Glutamatergic neuron (in vitro differentiated cells): ENCODE data around the gene GCH1. TPM values are rescaled to one million over a fixed set of nuclear protein-coding genes. Genes with fewer than 3 reads are reported as not detected.
"Not testable (repeated sequence)": the region's sequence is repeated elsewhere in the genome, so short reads cannot be mapped to it uniquely, and the experiment has no call there.

ENCODE experiments used
- DNase-seq: peaks from one replicate; pipeline ENCODE4 v3.0.0; 2022
- H3K27ac Mint-ChIP-seq: one replicate; pipeline ENCODE4 v1.8.0; 2020; ENCODE audit warnings: mild to moderate bottlenecking, mixed read lengths, inconsistent platforms; ENCODE audit not compliant: unreplicated experiment
- H3K27me3 Mint-ChIP-seq: one replicate; pipeline ENCODE4 v1.8.0; 2020; ENCODE audit warnings: mild to moderate bottlenecking, moderate library complexity, mixed read lengths, inconsistent platforms; ENCODE audit not compliant: unreplicated experiment
- H3K36me3 Mint-ChIP-seq: one replicate; pipeline ENCODE4 v1.8.0; 2020; ENCODE audit warnings: mild to moderate bottlenecking, mixed read lengths, inconsistent platforms; ENCODE audit not compliant: unreplicated experiment
- H3K4me1 Mint-ChIP-seq: one replicate; pipeline ENCODE4 v1.8.0; 2020; ENCODE audit warnings: mild to moderate bottlenecking, low read depth, mixed read lengths, inconsistent platforms; ENCODE audit not compliant: unreplicated experiment
- H3K4me3 Mint-ChIP-seq: one replicate; pipeline ENCODE4 v1.8.0; 2020; ENCODE audit warnings: mild to moderate bottlenecking, mixed read lengths, inconsistent platforms; ENCODE audit not compliant: unreplicated experiment
- H3K9me3 Mint-ChIP-seq: one replicate; pipeline ENCODE4 v1.8.0; 2020; ENCODE audit warnings: mild to moderate bottlenecking, moderate library complexity, mixed read lengths, inconsistent platforms; ENCODE audit not compliant: unreplicated experiment
- CTCF ChIP-seq: fragments of 200-600 bp; sonication (generic); IDR thresholded peaks from one replicate; pipeline ENCODE4 v1.5.0; 2021; ENCODE audit not compliant: partially characterized antibody, unreplicated experiment
- total RNA-seq: library from RNA; stranded (reverse); fragmentation: NEBNext Ultra II Directional; extraction: Animal tissue kit (Norgen Biotek cat#: 25700); gene quantifications from one replicate; pipeline ENCODE4 v1.2.1, GENCODE V29; 2021; ENCODE audit not compliant: unreplicated experiment

GCH1 gene
- total RNA-seq, 1 donor from 2014 or later, result 2.4 TPM

DNA sequence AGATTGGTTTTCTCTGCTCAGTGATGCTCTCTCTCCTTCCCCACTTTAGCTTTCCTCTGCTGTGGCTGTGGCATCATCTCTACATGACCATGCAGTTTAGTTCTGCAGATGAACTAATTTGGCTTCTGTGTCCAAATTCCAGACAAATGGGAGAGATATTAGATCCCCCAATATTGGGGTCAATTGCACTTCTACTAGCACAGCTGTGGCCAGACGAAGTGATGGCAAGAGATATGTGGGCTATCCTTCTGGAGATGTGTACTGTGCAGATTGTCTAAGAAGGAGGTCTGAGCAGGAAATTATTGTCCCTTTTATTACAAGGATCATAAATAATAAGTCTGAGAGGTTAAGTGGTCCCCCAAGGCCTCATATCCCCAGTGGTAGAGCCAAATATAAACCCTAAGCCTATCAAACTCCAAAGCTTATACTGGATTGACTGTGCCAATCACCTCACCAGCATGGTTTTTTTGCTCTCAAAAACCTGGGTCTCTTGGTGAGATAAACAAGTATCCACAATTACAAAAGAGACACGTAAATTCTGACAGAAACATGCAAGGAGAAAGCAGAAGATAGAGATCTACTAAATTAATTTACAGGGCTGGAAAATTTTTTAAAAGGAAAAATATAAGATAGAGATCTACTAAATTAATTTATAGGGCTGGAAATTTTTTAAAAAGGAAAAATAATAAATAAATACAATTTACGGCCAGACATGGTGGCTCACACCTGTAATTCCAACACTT, 29.1 kb upstream of the GCH1 start:
- no peak overlapping the region for H3K4me3 Mint-ChIP-seq
- no peaks in the 10 kb centered on the region for H3K9me3 Mint-ChIP-seq
- no peak for DNase-seq
- no peak overlapping the region for H3K27ac Mint-ChIP-seq
- peaks cover 3% of the 10 kb centered on the region for H3K4me1 Mint-ChIP-seq
- no peak for TF ChIP-seq CTCF
- H3K27me3 Mint-ChIP-seq, result no peaks in the 10 kb centered on the region
- no peaks in the 10 kb centered on the region for H3K36me3 Mint-ChIP-seq

- DNase-seq, result no peak
- Mint-ChIP-seq H3K36me3 (no peaks in the 10 kb centered on the region), H3K27me3 (no peaks in the 10 kb centered on the region), H3K27ac (no peak overlapping the region), H3K4me3 (no peak overlapping the region), H3K4me1 (peaks cover 3% of the 10 kb centered on the region), H3K9me3 (no peaks in the 10 kb centered on the region)
- no peak for TF ChIP-seq CTCF
These were observed 28.5 kb upstream of the GCH1 start for GRCh38 chr14:54931101-54931500.

GRCh38 chr14:54929556-54929955, 26.9 kb upstream of the GCH1 start:
- no peaks in the 10 kb centered on the region for H3K27me3 Mint-ChIP-seq
- no peaks in the 10 kb centered on the region for H3K36me3 Mint-ChIP-seq
- DNase-seq, result no peak
- no peak for TF ChIP-seq CTCF
- H3K4me1 Mint-ChIP-seq, result peaks cover 3% of the 10 kb centered on the region
- no peak overlapping the region for H3K27ac Mint-ChIP-seq
- no peaks in the 10 kb centered on the region for H3K9me3 Mint-ChIP-seq
- no peak overlapping the region for H3K4me3 Mint-ChIP-seq

GRCh38 chr14:54928216-54928615, 25.6 kb upstream of the GCH1 start:
- no peaks in the 10 kb centered on the region for H3K36me3 Mint-ChIP-seq
- H3K4me3 Mint-ChIP-seq, result no peak overlapping the region
- no peaks in the 10 kb centered on the region for H3K27me3 Mint-ChIP-seq
- no peaks in the 10 kb centered on the region for H3K9me3 Mint-ChIP-seq
- no peak for TF ChIP-seq CTCF
- H3K27ac Mint-ChIP-seq, result no peak overlapping the region
- peaks cover 3% of the 10 kb centered on the region for H3K4me1 Mint-ChIP-seq
- no peak for DNase-seq

- Mint-ChIP-seq H3K27ac (no peak overlapping the region), H3K9me3 (no peaks in the 10 kb centered on the region), H3K27me3 (no peaks in the 10 kb centered on the region), H3K4me1 (peaks cover 3% of the 10 kb centered on the region), H3K4me3 (no peak overlapping the region), H3K36me3 (no peaks in the 10 kb centered on the region)
- no peak for TF ChIP-seq CTCF
- DNase-seq, result no peak
These were observed 24.9 kb upstream of the GCH1 start for GRCh38 chr14:54927551-54927950.

DNA sequence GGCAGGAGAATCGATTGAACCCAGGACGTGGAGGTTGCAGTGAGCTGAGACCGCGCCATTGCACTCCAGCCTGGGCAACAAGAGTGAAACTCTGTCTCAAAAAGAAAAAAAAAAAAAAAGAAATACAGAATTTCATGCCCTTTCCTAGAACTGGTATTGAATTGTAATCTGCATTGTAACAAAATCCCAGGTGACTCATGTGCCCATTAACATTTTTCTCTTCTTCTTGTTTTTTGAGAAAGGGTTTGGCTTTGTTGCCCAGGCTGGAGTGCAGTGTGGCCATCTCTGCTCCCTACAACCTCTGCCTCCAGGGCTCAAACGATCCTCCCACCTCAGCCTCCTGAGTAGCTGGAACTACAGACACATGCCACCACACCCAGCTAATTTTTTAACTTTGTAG, 23.9 kb upstream of the GCH1 start:
- not testable (repeated sequence) for H3K27me3 Mint-ChIP-seq, DNase-seq, H3K4me1 Mint-ChIP-seq, H3K36me3 Mint-ChIP-seq, H3K27ac Mint-ChIP-seq, H3K4me3 Mint-ChIP-seq, H3K9me3 Mint-ChIP-seq
